WTC11 (cell line): ENCODE measurements around the gene MYOZ2. TPM values are rescaled to one million over a fixed set of nuclear protein-coding genes. Genes with fewer than 3 reads are reported as not detected.
"Not testable (repeated sequence)": the region's sequence is repeated elsewhere in the genome, so short reads cannot be mapped to it uniquely, and the experiment has no call there.

Experiments
- ATAC-seq: fragments of 200-7000 bp; cut with Tn5 transposase; 2 replicates; pipeline ENCODE4 v1.10.0; 2021; ENCODE audit warnings: mild to moderate bottlenecking, moderate library complexity
- CTCF ChIA-PET: fragments of 300-600 bp; sonication (Branson Sonifier 250); formaldehyde crosslinking; loops from one replicate; lab custom pipeline; 2021; ENCODE audit warnings: antibody characterized with exemption; lab: Charles Lee
- POLR2A ChIA-PET: fragments of 350-600 bp; sonication (Branson Sonifier 250); formaldehyde crosslinking; loops from one replicate; lab custom pipeline; 2021; ENCODE audit warnings: antibody characterized with exemption; lab: Charles Lee
- DNase-seq: peaks from one replicate; pipeline ENCODE4 v3.0.0; 2021; ENCODE audit warnings: low spot score
- H3K27ac Mint-ChIP-seq: 2 replicates; pipeline ENCODE4 v1.8.0; 2021; ENCODE audit warnings: mixed read lengths
- H3K27me3 Mint-ChIP-seq: 2 replicates; pipeline ENCODE4 v1.8.0; 2021; ENCODE audit warnings: low read depth, mild to moderate bottlenecking, moderate library complexity, mixed read lengths
- H3K36me3 Mint-ChIP-seq: 2 replicates; pipeline ENCODE4 v1.8.0; 2021; ENCODE audit warnings: mixed read lengths
- H3K4me1 Mint-ChIP-seq: 2 replicates; pipeline ENCODE4 v1.8.0; 2022; ENCODE audit warnings: mixed read lengths
- H3K4me3 Mint-ChIP-seq: 2 replicates; pipeline ENCODE4 v1.8.0; 2021; ENCODE audit warnings: mild to moderate bottlenecking, moderate library complexity, mixed read lengths
- H3K9me3 Mint-ChIP-seq: 2 replicates; pipeline ENCODE4 v1.8.0; 2021; ENCODE audit warnings: mixed read lengths
- FOXK1 ChIP-seq: sonication (generic); formaldehyde crosslinking; IDR thresholded peaks from 2 replicates; pipeline ENCODE4 v1.8.0; 2022; ENCODE audit warnings: mild to moderate bottlenecking, moderate library complexity, missing genetic modification reagents
- FOXP1 ChIP-seq: sonication (generic); formaldehyde crosslinking; IDR thresholded peaks from 2 replicates; pipeline ENCODE4 v1.8.0; 2022; ENCODE audit warnings: missing genetic modification reagents, mild to moderate bottlenecking, moderate library complexity, borderline replicate concordance
- IRF2 ChIP-seq: sonication (generic); formaldehyde crosslinking; IDR thresholded peaks from 2 replicates; pipeline ENCODE4 v1.8.0; 2022; ENCODE audit warnings: low read depth, missing genetic modification reagents, borderline replicate concordance
- MXD4 ChIP-seq: fragments of 250-450 bp; sonication (Bioruptor Pico); IDR thresholded peaks from 2 replicates; pipeline ENCODE4 v1.8.0; 2021; ENCODE audit warnings: mild to moderate bottlenecking, moderate library complexity, borderline replicate concordance
- NFYB ChIP-seq: sonication (generic); formaldehyde crosslinking; conservative IDR thresholded peaks from 2 replicates; pipeline ENCODE4 v1.8.0; 2022; ENCODE audit warnings: low read depth, missing genetic modification reagents
- PRRX2 ChIP-seq: fragments of 250-450 bp; sonication (Bioruptor Pico); IDR thresholded peaks from 2 replicates; pipeline ENCODE4 v1.8.0; 2021; ENCODE audit warnings: mild to moderate bottlenecking
- RELA ChIP-seq: sonication (generic); formaldehyde crosslinking; IDR thresholded peaks from 2 replicates; pipeline ENCODE4 v1.8.1; 2022; ENCODE audit warnings: missing genetic modification reagents, mild to moderate bottlenecking, borderline replicate concordance
- TP53 ChIP-seq: sonication (generic); formaldehyde crosslinking; IDR thresholded peaks from 2 replicates; pipeline ENCODE4 v1.8.1; 2023; ENCODE audit warnings: mild to moderate bottlenecking, missing genetic modification reagents
- ZNF219 ChIP-seq: sonication (generic); formaldehyde crosslinking; IDR thresholded peaks from 2 replicates; pipeline ENCODE4 v1.8.0; 2023; ENCODE audit warnings: missing genetic modification reagents, mild to moderate bottlenecking, borderline replicate concordance
- ZNF423 ChIP-seq: fragments of 250-450 bp; sonication (Bioruptor Pico); IDR thresholded peaks from 2 replicates; pipeline ENCODE4 v2.1.2; 2022; ENCODE audit warnings: mild to moderate bottlenecking, moderate library complexity
- total RNA-seq: library from RNA; stranded (reverse); gene quantifications from 3 replicates; pipeline ENCODE4 v1.2.3, GENCODE V29; 2021
- TF ChIP-seq, protein P1 (sequence below): sonication (generic); formaldehyde crosslinking; IDR thresholded peaks from 2 replicates; pipeline ENCODE4 v1.8.1; 2022; ENCODE audit warnings: mild to moderate bottlenecking, missing genetic modification reagents, moderate library complexity, borderline replicate concordance
- TF ChIP-seq, protein P2 (sequence below): sonication (generic); formaldehyde crosslinking; IDR thresholded peaks from 2 replicates; pipeline ENCODE4 v1.8.0; 2022; ENCODE audit warnings: mild to moderate bottlenecking, missing genetic modification reagents
- TF ChIP-seq, protein P3 (sequence below): sonication (generic); formaldehyde crosslinking; IDR thresholded peaks from 2 replicates; pipeline ENCODE4 v1.8.1; 2022; ENCODE audit warnings: low read depth, missing genetic modification reagents, borderline replicate concordance
- TF ChIP-seq, protein P4 (sequence below): fragments of 250-450 bp; sonication (Bioruptor Pico); IDR thresholded peaks from 2 replicates; pipeline ENCODE4 v1.9.0; 2021; ENCODE audit warnings: moderate library complexity, mild to moderate bottlenecking, inconsistent platforms, borderline replicate concordance
- TF ChIP-seq, protein P5 (sequence below): fragments of 250-450 bp; sonication (Bioruptor Pico); IDR thresholded peaks from 2 replicates; pipeline ENCODE4 v1.9.0; 2021; ENCODE audit warnings: mild to moderate bottlenecking
- TF ChIP-seq, protein P6 (sequence below): fragments of 250-450 bp; sonication (Bioruptor Pico); IDR thresholded peaks from 2 replicates; pipeline ENCODE4 v2.1.2; 2022; ENCODE audit warnings: mild to moderate bottlenecking, moderate library complexity
- TF ChIP-seq, protein P7 (sequence below): sonication (generic); formaldehyde crosslinking; IDR thresholded peaks from 2 replicates; pipeline ENCODE4 v1.8.0; 2023; ENCODE audit warnings: missing genetic modification reagents, mild to moderate bottlenecking, borderline replicate concordance
- TF ChIP-seq, protein P8 (sequence below): sonication (generic); formaldehyde crosslinking; conservative IDR thresholded peaks from 2 replicates; pipeline ENCODE4 v1.8.1; 2022; ENCODE audit warnings: mild to moderate bottlenecking, missing genetic modification reagents
- TF ChIP-seq, protein P9 (sequence below): sonication (generic); formaldehyde crosslinking; IDR thresholded peaks from 2 replicates; pipeline ENCODE4 v1.8.0; 2022; ENCODE audit warnings: mild to moderate bottlenecking, missing genetic modification reagents

MYOZ2 gene
- total RNA-seq, 1 experiment from 2014 or later: not detected

DNA sequence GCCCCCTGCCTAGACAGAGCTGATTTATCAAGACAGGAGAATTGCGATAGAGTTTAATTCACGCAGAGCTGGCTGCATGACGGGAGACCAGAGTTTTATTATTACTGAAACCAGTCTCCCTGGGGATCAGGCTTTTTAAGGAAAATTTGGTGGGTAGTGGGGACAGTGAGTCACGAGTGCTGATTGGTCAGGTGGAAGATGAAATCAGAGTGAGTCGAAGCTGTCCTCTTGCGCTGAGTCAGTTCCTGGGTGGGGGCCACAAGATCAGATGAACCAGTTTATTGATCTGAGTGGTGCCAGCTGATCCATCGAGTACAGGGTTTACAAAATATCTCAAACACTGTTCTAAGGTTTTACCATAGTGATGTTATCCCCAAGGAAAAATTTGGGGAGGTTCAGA, 36.6 kb downstream of the MYOZ2 start:
- no peaks in the 10 kb centered on the region for H3K36me3 Mint-ChIP-seq
- no peak overlapping the region for H3K27ac Mint-ChIP-seq
- H3K27me3 Mint-ChIP-seq: no peaks in the 10 kb centered on the region
- peaks cover 15% of the 10 kb centered on the region for H3K9me3 Mint-ChIP-seq
- no peak for DNase-seq
- POLR2A ChIA-PET: no interaction called here
- TF ChIP-seq, protein P1, sequence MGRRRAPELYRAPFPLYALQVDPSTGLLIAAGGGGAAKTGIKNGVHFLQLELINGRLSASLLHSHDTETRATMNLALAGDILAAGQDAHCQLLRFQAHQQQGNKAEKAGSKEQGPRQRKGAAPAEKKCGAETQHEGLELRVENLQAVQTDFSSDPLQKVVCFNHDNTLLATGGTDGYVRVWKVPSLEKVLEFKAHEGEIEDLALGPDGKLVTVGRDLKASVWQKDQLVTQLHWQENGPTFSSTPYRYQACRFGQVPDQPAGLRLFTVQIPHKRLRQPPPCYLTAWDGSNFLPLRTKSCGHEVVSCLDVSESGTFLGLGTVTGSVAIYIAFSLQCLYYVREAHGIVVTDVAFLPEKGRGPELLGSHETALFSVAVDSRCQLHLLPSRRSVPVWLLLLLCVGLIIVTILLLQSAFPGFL (CRISPR knock-in tag): no peak
- TF ChIP-seq FOXP1 (no peak), ZNF423 (no peak), TP53 (CRISPR knock-in tag) (no peak), MXD4 (CRISPR knock-in tag) (no peak), RELA (CRISPR knock-in tag) (no peak), PRRX2 (CRISPR knock-in tag) (no peak), ZNF219 (CRISPR knock-in tag) (no peak), FOXK1 (CRISPR knock-in tag) (no peak), NFYB (CRISPR knock-in tag) (no peak), IRF2 (no peak)
- TF ChIP-seq, protein P2, sequence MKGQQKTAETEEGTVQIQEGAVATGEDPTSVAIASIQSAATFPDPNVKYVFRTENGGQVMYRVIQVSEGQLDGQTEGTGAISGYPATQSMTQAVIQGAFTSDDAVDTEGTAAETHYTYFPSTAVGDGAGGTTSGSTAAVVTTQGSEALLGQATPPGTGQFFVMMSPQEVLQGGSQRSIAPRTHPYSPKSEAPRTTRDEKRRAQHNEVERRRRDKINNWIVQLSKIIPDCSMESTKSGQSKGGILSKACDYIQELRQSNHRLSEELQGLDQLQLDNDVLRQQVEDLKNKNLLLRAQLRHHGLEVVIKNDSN (CRISPR knock-in tag): no peak
- TF ChIP-seq, protein P3, sequence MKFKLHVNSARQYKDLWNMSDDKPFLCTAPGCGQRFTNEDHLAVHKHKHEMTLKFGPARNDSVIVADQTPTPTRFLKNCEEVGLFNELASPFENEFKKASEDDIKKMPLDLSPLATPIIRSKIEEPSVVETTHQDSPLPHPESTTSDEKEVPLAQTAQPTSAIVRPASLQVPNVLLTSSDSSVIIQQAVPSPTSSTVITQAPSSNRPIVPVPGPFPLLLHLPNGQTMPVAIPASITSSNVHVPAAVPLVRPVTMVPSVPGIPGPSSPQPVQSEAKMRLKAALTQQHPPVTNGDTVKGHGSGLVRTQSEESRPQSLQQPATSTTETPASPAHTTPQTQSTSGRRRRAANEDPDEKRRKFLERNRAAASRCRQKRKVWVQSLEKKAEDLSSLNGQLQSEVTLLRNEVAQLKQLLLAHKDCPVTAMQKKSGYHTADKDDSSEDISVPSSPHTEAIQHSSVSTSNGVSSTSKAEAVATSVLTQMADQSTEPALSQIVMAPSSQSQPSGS (CRISPR knock-in tag): no peak
- TF ChIP-seq, protein P4, sequence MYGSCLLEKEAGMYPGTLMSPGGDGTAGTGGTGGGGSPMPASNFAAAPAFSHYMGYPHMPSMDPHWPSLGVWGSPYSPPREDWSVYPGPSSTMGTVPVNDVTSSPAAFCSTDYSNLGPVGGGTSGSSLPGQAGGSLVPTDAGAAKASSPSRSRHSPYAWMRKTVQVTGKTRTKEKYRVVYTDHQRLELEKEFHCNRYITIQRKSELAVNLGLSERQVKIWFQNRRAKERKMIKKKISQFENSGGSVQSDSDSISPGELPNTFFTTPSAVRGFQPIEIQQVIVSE (CRISPR knock-in tag): no peak
- TF ChIP-seq, protein P5, sequence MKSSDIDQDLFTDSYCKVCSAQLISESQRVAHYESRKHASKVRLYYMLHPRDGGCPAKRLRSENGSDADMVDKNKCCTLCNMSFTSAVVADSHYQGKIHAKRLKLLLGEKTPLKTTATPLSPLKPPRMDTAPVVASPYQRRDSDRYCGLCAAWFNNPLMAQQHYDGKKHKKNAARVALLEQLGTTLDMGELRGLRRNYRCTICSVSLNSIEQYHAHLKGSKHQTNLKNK (CRISPR knock-in tag): no peak
- TF ChIP-seq, protein P6, sequence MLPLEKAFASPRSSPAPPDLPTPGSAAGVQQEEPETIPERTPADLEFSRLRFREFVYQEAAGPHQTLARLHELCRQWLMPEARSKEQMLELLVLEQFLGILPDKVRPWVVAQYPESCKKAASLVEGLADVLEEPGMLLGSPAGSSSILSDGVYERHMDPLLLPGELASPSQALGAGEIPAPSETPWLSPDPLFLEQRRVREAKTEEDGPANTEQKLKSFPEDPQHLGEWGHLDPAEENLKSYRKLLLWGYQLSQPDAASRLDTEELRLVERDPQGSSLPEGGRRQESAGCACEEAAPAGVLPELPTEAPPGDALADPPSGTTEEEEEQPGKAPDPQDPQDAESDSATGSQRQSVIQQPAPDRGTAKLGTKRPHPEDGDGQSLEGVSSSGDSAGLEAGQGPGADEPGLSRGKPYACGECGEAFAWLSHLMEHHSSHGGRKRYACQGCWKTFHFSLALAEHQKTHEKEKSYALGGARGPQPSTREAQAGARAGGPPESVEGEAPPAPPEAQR: no peak
- TF ChIP-seq, protein P7, sequence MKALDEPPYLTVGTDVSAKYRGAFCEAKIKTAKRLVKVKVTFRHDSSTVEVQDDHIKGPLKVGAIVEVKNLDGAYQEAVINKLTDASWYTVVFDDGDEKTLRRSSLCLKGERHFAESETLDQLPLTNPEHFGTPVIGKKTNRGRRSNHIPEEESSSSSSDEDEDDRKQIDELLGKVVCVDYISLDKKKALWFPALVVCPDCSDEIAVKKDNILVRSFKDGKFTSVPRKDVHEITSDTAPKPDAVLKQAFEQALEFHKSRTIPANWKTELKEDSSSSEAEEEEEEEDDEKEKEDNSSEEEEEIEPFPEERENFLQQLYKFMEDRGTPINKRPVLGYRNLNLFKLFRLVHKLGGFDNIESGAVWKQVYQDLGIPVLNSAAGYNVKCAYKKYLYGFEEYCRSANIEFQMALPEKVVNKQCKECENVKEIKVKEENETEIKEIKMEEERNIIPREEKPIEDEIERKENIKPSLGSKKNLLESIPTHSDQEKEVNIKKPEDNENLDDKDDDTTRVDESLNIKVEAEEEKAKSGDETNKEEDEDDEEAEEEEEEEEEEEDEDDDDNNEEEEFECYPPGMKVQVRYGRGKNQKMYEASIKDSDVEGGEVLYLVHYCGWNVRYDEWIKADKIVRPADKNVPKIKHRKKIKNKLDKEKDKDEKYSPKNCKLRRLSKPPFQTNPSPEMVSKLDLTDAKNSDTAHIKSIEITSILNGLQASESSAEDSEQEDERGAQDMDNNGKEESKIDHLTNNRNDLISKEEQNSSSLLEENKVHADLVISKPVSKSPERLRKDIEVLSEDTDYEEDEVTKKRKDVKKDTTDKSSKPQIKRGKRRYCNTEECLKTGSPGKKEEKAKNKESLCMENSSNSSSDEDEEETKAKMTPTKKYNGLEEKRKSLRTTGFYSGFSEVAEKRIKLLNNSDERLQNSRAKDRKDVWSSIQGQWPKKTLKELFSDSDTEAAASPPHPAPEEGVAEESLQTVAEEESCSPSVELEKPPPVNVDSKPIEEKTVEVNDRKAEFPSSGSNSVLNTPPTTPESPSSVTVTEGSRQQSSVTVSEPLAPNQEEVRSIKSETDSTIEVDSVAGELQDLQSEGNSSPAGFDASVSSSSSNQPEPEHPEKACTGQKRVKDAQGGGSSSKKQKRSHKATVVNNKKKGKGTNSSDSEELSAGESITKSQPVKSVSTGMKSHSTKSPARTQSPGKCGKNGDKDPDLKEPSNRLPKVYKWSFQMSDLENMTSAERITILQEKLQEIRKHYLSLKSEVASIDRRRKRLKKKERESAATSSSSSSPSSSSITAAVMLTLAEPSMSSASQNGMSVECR (CRISPR knock-in tag): no peak
- TF ChIP-seq, protein P8, sequence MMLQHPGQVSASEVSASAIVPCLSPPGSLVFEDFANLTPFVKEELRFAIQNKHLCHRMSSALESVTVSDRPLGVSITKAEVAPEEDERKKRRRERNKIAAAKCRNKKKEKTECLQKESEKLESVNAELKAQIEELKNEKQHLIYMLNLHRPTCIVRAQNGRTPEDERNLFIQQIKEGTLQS (CRISPR knock-in tag): no peak
- TF ChIP-seq, protein P9, sequence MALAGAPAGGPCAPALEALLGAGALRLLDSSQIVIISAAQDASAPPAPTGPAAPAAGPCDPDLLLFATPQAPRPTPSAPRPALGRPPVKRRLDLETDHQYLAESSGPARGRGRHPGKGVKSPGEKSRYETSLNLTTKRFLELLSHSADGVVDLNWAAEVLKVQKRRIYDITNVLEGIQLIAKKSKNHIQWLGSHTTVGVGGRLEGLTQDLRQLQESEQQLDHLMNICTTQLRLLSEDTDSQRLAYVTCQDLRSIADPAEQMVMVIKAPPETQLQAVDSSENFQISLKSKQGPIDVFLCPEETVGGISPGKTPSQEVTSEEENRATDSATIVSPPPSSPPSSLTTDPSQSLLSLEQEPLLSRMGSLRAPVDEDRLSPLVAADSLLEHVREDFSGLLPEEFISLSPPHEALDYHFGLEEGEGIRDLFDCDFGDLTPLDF (CRISPR knock-in tag): no peak
- no peaks in the 10 kb centered on the region for H3K4me1 Mint-ChIP-seq
- no peak for ATAC-seq
- no peak overlapping the region for H3K4me3 Mint-ChIP-seq
- CTCF ChIA-PET: no interaction called here

DNA sequence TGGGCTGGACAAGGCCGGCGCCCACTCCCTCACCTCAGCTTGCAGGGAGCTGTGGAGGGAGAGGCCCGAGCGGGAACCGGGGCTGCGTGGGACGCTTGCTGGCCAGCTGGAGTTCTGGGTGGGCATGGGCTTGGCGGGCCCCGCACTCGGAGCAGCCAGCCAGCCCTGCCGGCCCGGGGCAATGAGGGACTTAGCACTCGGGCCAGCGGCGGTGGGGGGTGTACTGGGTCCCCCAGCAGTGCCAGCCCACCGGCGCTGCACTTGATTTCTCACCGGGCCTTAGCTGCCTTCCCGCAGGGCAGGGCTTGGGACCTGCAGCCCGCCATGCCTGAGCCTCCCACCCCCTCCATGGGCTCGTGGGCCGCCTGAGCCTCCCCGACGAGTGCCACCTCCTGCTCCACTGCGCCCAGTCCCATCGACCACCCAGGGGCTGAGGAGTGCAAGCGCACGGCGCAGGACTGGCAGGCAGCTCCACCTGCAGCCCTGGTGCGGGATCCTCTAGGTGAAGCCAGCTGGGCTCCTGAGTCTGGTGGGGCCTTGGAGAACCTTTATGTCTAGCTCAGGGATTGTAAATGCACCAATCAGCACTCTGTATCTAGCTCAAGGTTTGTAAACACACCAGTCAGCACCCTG, 38.2 kb downstream of the MYOZ2 start:
- H3K9me3 Mint-ChIP-seq, H3K27ac Mint-ChIP-seq, H3K4me3 Mint-ChIP-seq, ATAC-seq, H3K27me3 Mint-ChIP-seq, POLR2A ChIA-PET, H3K4me1 Mint-ChIP-seq, DNase-seq, H3K36me3 Mint-ChIP-seq: not testable (repeated sequence)
- CTCF ChIA-PET: interaction anchor here (1.5 kb wide), 1 partner anchor 16 kb away, joined by 3 read pairs; no protein-coding TSS in a partner anchor
